ENCODE results near the gene P2RX3. TPM values are rescaled to one million over a fixed set of nuclear protein-coding genes. Genes with fewer than 3 reads are reported as not detected.
"Not testable (repeated sequence)": the region's sequence is repeated elsewhere in the genome, so short reads cannot be mapped to it uniquely, and the experiment has no call there.

The P2RX3 gene
- 0.76 TPM for total RNA-seq
- 0.02 TPM for polyA plus RNA-seq
- long read RNA-seq, donor 1, result 0 reads
- long read RNA-seq, donor 2, result 0 reads
- long read RNA-seq, donor 3, result 0 reads
- long read RNA-seq, donor 4, result 0 reads
- long read RNA-seq, donor 5, partial matches to known transcripts, result 22 of 101 reads
- long read RNA-seq, donor 5, other reads (novel, unspliced or antisense), result 78 of 101 reads
- long read RNA-seq, donor 6, result 0 reads
- long read RNA-seq, donor 7, result 0 reads
- long read RNA-seq, donor 8, result 0 reads
- long read RNA-seq, donor 9, result 0 reads
- long read RNA-seq, donor 10, partial matches to known transcripts, result 0 of 1 reads
- long read RNA-seq, donor 10, other reads (novel, unspliced or antisense), result 0 of 1 reads

- Histone ChIP-seq H3K36me3 (ENCODE audit: control insufficient read depth in 2 of 2, insufficient read depth in 2 of 2, low read length in 1 of 2) (peaks cover 1 to 10% of the 10 kb centered on the region in 2 donors), H3K27ac (ENCODE audit: low read depth in 1 of 2, low read length in 1 of 2) (no peak within 1 kb of the TSS), H3K9me3 (ENCODE audit: control insufficient read depth in 2 of 2, insufficient read depth in 1 of 2, low read length in 1 of 2) (peaks cover 0 to 3% of the 10 kb centered on the region in 2 donors), H3K27me3 (ENCODE audit: control insufficient read depth in 2 of 2, insufficient read depth in 1 of 2, low read length in 1 of 2) (peaks cover 0 to 7% of the 10 kb centered on the region in 2 donors), H3K4me1 (ENCODE audit: control insufficient read depth in 2 of 2, insufficient read depth in 2 of 2, low read length in 2 of 2) (peaks cover 7 to 19% of the 10 kb centered on the region in 2 donors), H3K4me3 (ENCODE audit: low read length in 2 of 2) (no peak within 1 kb of the TSS)
- WGBS, result 93% methylated on average over 4 of the region's 4 CpGs
- no peak for DNase-seq (ENCODE audit: low read depth in 6 of 9, low spot score in 9 of 9)
Measured at GRCh38 chr11:57338142-57338541, at the start of gene P2RX3. TSS of gene P2RX3 (plus strand) at chr11:57338352. CDS start at chr11:57338551, 199 bp downstream.

GRCh38 chr11:57288771-57289579 is 49.2 kb upstream of the P2RX3 start:
- DNase-seq (ENCODE audit: low read depth in 6 of 9, low spot score in 9 of 9), result no peak
- Histone ChIP-seq H3K4me3 (ENCODE audit: low read length in 2 of 2) (no peak overlapping the region), H3K36me3 (ENCODE audit: control insufficient read depth in 2 of 2, insufficient read depth in 2 of 2, low read length in 1 of 2) (no peaks in the 10 kb centered on the region), H3K4me1 (ENCODE audit: control insufficient read depth in 2 of 2, insufficient read depth in 2 of 2, low read length in 2 of 2) (peaks cover 0 to 3% of the 10 kb centered on the region in 2 donors), H3K27ac (ENCODE audit: low read depth in 1 of 2, low read length in 1 of 2) (no peak overlapping the region), H3K27me3 (ENCODE audit: control insufficient read depth in 2 of 2, insufficient read depth in 1 of 2, low read length in 1 of 2) (peaks cover 0 to 10% of the 10 kb centered on the region in 2 donors), H3K9me3 (ENCODE audit: control insufficient read depth in 2 of 2, insufficient read depth in 1 of 2, low read length in 1 of 2) (no peaks in the 10 kb centered on the region)
- WGBS, result 32% methylated on average over 11 of the region's 11 CpGs

GRCh38 chr11:57290288-57290687 is 47.9 kb upstream of the P2RX3 start:
- Histone ChIP-seq H3K27ac (ENCODE audit: low read depth in 1 of 2, low read length in 1 of 2) (no peak overlapping the region), H3K4me3 (ENCODE audit: low read length in 2 of 2) (no peak overlapping the region), H3K9me3 (ENCODE audit: control insufficient read depth in 2 of 2, insufficient read depth in 1 of 2, low read length in 1 of 2) (no peaks in the 10 kb centered on the region), H3K27me3 (ENCODE audit: control insufficient read depth in 2 of 2, insufficient read depth in 1 of 2, low read length in 1 of 2) (peaks cover 0 to 10% of the 10 kb centered on the region in 2 donors), H3K4me1 (ENCODE audit: control insufficient read depth in 2 of 2, insufficient read depth in 2 of 2, low read length in 2 of 2) (peaks cover 0 to 8% of the 10 kb centered on the region in 2 donors), H3K36me3 (ENCODE audit: control insufficient read depth in 2 of 2, insufficient read depth in 2 of 2, low read length in 1 of 2) (no peaks in the 10 kb centered on the region)
- no peak for DNase-seq (ENCODE audit: low read depth in 6 of 9, low spot score in 9 of 9)
- 90% methylated on average over 1 of the region's 1 CpG for WGBS

GRCh38 chr11:57294225-57295131 is 43.7 kb upstream of the P2RX3 start:
- H3K9me3 ChIP-seq (ENCODE audit: control insufficient read depth in 2 of 2, insufficient read depth in 1 of 2, low read length in 1 of 2), result peaks cover 2 to 6% of the 10 kb centered on the region in 2 donors
- no peak overlapping the region for H3K4me3 ChIP-seq (ENCODE audit: low read length in 2 of 2)
- H3K36me3 ChIP-seq (ENCODE audit: control insufficient read depth in 2 of 2, insufficient read depth in 2 of 2, low read length in 1 of 2), result peaks cover 0 to 6% of the 10 kb centered on the region in 2 donors
- DNase-seq (ENCODE audit: low read depth in 6 of 9, low spot score in 9 of 9), result no peak
- H3K4me1 ChIP-seq (ENCODE audit: control insufficient read depth in 2 of 2, insufficient read depth in 2 of 2, low read length in 2 of 2), result peaks cover 0 to 8% of the 10 kb centered on the region in 2 donors
- 90% methylated on average over 2 of the region's 2 CpGs for WGBS
- no peak overlapping the region for H3K27ac ChIP-seq (ENCODE audit: low read depth in 1 of 2, low read length in 1 of 2)
- no peaks in the 10 kb centered on the region for H3K27me3 ChIP-seq (ENCODE audit: control insufficient read depth in 2 of 2, insufficient read depth in 1 of 2, low read length in 1 of 2)

- 96% methylated on average over 3 of the region's 3 CpGs for WGBS
- H3K36me3 ChIP-seq (ENCODE audit: control insufficient read depth in 2 of 2, insufficient read depth in 2 of 2, low read length in 1 of 2), result peaks cover 8 to 23% of the 10 kb centered on the region in 2 donors
- not testable (repeated sequence) for H3K27me3 ChIP-seq (ENCODE audit: control insufficient read depth in 2 of 2, insufficient read depth in 1 of 2, low read length in 1 of 2); H3K27ac ChIP-seq (ENCODE audit: low read depth in 1 of 2, low read length in 1 of 2); H3K4me3 ChIP-seq (ENCODE audit: low read length in 2 of 2); DNase-seq (ENCODE audit: low read depth in 6 of 9, low spot score in 9 of 9); H3K4me1 ChIP-seq (ENCODE audit: control insufficient read depth in 2 of 2, insufficient read depth in 2 of 2, low read length in 2 of 2)
- H3K9me3 ChIP-seq (ENCODE audit: control insufficient read depth in 2 of 2, insufficient read depth in 1 of 2, low read length in 1 of 2), result peaks cover 3 to 12% of the 10 kb centered on the region in 2 donors
Measured at GRCh38 chr11:57296205-57296604, 41.9 kb upstream of the P2RX3 start.

DNA sequence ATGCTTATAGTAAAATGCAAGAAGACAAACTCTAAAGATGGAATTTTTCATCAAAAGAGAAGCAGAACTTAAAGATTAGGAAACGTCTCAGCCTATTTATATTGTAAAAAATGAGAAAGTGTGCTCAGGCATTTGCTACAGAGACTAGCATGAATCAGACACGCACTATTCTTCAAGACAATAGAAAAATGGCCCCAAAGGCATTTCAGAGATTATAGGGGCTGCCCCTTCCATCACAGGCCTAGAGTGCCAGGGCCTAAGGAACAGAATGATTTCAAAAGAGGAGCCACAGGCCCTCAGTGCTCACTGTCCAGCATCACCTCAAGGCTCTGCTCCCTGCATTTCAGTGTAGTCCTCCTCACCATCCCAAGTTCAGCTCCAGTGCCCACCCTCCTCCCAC is 40.9 kb upstream of the P2RX3 start:
- H3K4me1 ChIP-seq (ENCODE audit: control insufficient read depth in 2 of 2, insufficient read depth in 2 of 2, low read length in 2 of 2), result peaks cover 0 to 8% of the 10 kb centered on the region in 2 donors
- no peak for DNase-seq (ENCODE audit: low read depth in 6 of 9, low spot score in 9 of 9)

DNA sequence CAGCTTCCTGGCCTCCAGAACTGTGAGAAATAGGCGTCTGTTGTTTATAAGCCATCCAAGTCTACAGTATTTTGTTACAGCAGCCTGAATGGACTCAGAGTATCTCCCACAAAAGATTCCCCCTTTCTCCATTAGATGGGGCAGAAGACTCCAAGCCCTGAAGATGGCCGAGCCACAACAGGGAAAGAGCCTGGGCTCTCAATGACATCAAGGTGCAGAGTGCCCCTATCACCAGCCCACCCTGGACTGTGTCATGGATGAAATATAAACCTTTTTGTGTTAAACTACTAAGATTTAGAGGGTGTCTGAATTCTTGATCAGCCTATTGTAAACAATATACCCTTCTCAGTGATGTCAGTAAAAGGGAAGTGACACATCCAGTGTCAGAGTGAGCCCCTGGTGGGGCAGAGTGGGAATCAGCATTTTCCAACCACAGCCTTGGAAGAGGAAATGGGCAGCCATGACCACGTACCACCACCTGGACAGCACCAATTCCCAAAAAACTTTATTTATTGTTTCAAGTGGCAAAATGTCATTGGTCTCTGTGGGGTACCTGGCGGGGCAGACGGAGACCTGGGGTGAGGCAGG is 38.9 kb upstream of the P2RX3 start:
- 96% methylated on average over 5 of the region's 5 CpGs for WGBS
- Histone ChIP-seq H3K9me3 (ENCODE audit: control insufficient read depth in 2 of 2, insufficient read depth in 1 of 2, low read length in 1 of 2) (peaks cover 3 to 12% of the 10 kb centered on the region in 2 donors), H3K27ac (ENCODE audit: low read depth in 1 of 2, low read length in 1 of 2) (no peak overlapping the region), H3K27me3 (ENCODE audit: control insufficient read depth in 2 of 2, insufficient read depth in 1 of 2, low read length in 1 of 2) (no peaks in the 10 kb centered on the region), H3K4me3 (ENCODE audit: low read length in 2 of 2) (no peak overlapping the region), H3K36me3 (ENCODE audit: control insufficient read depth in 2 of 2, insufficient read depth in 2 of 2, low read length in 1 of 2) (peaks cover 15 to 32% of the 10 kb centered on the region in 2 donors), H3K4me1 (ENCODE audit: control insufficient read depth in 2 of 2, insufficient read depth in 2 of 2, low read length in 2 of 2) (peaks cover 0 to 5% of the 10 kb centered on the region in 2 donors)
- DNase-seq (ENCODE audit: low read depth in 6 of 9, low spot score in 9 of 9), result no peak

More for the DNA sequence above, 40.9 kb upstream of the P2RX3 start:
- Histone ChIP-seq H3K27me3 (ENCODE audit: control insufficient read depth in 2 of 2, insufficient read depth in 1 of 2, low read length in 1 of 2) (no peaks in the 10 kb centered on the region), H3K4me3 (ENCODE audit: low read length in 2 of 2) (no peak overlapping the region), H3K36me3 (ENCODE audit: control insufficient read depth in 2 of 2, insufficient read depth in 2 of 2, low read length in 1 of 2) (peaks cover 15 to 29% of the 10 kb centered on the region in 2 donors), H3K9me3 (ENCODE audit: control insufficient read depth in 2 of 2, insufficient read depth in 1 of 2, low read length in 1 of 2) (peaks cover 3 to 12% of the 10 kb centered on the region in 2 donors), H3K27ac (ENCODE audit: low read depth in 1 of 2, low read length in 1 of 2) (no peak overlapping the region)
- WGBS, result 96% methylated on average over 2 of the region's 2 CpGs

DNA sequence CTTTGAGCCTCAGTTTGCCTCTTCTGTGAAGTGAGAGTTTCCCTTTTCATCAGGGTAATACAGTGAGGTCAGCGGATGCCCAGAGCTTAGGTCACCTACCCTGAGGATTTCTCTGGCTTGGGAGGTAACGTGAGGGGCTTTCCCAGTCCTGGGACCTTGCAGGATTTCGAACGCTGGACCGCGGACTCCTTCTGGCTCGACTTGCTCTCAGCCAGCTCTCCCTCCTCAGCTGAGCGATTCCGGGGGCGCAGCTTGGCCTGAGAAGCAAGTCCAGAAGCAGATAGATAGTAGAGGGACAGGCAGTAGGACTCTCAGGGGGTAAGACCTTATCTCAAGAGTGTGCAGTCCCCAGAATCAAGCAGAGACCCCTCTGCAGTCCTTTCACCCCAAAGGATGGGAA is 37.4 kb upstream of the P2RX3 start:
- no peak for DNase-seq (ENCODE audit: low read depth in 6 of 9, low spot score in 9 of 9)
- peaks cover 15 to 32% of the 10 kb centered on the region in 2 donors for H3K36me3 ChIP-seq (ENCODE audit: control insufficient read depth in 2 of 2, insufficient read depth in 2 of 2, low read length in 1 of 2)
- no peaks in the 10 kb centered on the region for H3K27me3 ChIP-seq (ENCODE audit: control insufficient read depth in 2 of 2, insufficient read depth in 1 of 2, low read length in 1 of 2)
- WGBS, result 97% methylated on average over 10 of the region's 10 CpGs
- H3K4me1 ChIP-seq (ENCODE audit: control insufficient read depth in 2 of 2, insufficient read depth in 2 of 2, low read length in 2 of 2), result no peaks in the 10 kb centered on the region
- no peak overlapping the region for H3K27ac ChIP-seq (ENCODE audit: low read depth in 1 of 2, low read length in 1 of 2)
- H3K4me3 ChIP-seq (ENCODE audit: low read length in 2 of 2), result no peak overlapping the region
- peaks cover 3 to 12% of the 10 kb centered on the region in 2 donors for H3K9me3 ChIP-seq (ENCODE audit: control insufficient read depth in 2 of 2, insufficient read depth in 1 of 2, low read length in 1 of 2)
